ENCODE data around the gene ACAD10.

- TF ChIP-seq CTCF (IDR thresholded peaks at IDR 0.05) (no peak), TCF7 (CRISPR knock-in tag; IDR thresholded peaks at IDR 0.05; ENCODE audit: low read depth) (no peak), USF1 (CRISPR knock-in tag; IDR thresholded peaks at IDR 0.05) (no peak), MAX (CRISPR knock-in tag; IDR thresholded peaks at IDR 0.05) (no peak), USF2 (CRISPR knock-in tag; IDR thresholded peaks at IDR 0.05) (no peak), CREB1 (CRISPR knock-in tag; IDR thresholded peaks at IDR 0.05) (no peak), JUN (CRISPR knock-in tag; IDR thresholded peaks at IDR 0.05) (no peak), ZSCAN18 (CRISPR knock-in tag; IDR thresholded peaks at IDR 0.05) (no peak), ZNF138 (CRISPR knock-in tag; conservative IDR thresholded peaks at IDR 0.05) (no peak)
Observed at GRCh38 chr12:111756196-111756595, 70.3 kb downstream of the ACAD10 start.
